SU-DHL-6 (cell line): ENCODE results near the gene SLC9A6.

ENCODE experiments used
- H2AFZ ChIP-seq: fragments of 200-600 bp; sonication (generic); 2 replicates; pipeline ENCODE4 v1.6.1; 2014; ENCODE audit warnings: low read depth, mild to moderate bottlenecking, moderate library complexity, mixed read lengths, antibody characterized with exemption, low read length; ENCODE audit not compliant: severe bottlenecking
- H3F3A ChIP-seq: fragments of 200-600 bp; shearing (Covaris generic); 2 replicates; pipeline ENCODE4 v1.6.0; 2016; ENCODE audit warnings: antibody characterized with exemption, mild to moderate bottlenecking; ENCODE audit not compliant: insufficient read depth
- H3K27ac ChIP-seq: fragments of 200-600 bp; sonication (generic); 2 replicates; pipeline ENCODE4 v1.5.1; 2016; ENCODE audit warnings: low read depth, mild to moderate bottlenecking, low read length, moderate library complexity, mixed read lengths
- H3K27me3 ChIP-seq: fragments of 200-600 bp; sonication (generic), shearing (Covaris generic); 2 replicates; pipeline ENCODE4 v1.6.0; 2014; ENCODE audit warnings: mild to moderate bottlenecking, low read length
- H3K36me3 ChIP-seq: fragments of 200-600 bp; sonication (generic); 2 replicates; pipeline ENCODE4 v1.6.1; 2014; ENCODE audit warnings: mild to moderate bottlenecking, low read length, mixed read lengths
- H3K4me2 ChIP-seq: fragments of 300-600, 200-600 bp; shearing (Covaris generic), sonication (generic); 2 replicates; pipeline ENCODE4 v1.6.0; 2014; ENCODE audit warnings: low read length, low read depth, mild to moderate bottlenecking; ENCODE audit not compliant: poor library complexity, severe bottlenecking
- H3K4me3 ChIP-seq: fragments of 200-600 bp; sonication (generic); 2 replicates; pipeline ENCODE4 v1.5.1; 2014; ENCODE audit warnings: antibody characterized with exemption, low read length, mild to moderate bottlenecking, mixed read lengths; ENCODE audit not compliant: insufficient read depth, poor library complexity, severe bottlenecking
- H3K79me2 ChIP-seq: fragments of 200-600 bp; sonication (generic); 2 replicates; pipeline ENCODE4 v1.6.1; 2014; ENCODE audit warnings: mild to moderate bottlenecking, low read length, moderate library complexity; ENCODE audit not compliant: insufficient read depth
- H3K9ac ChIP-seq: fragments of 200-600 bp; sonication (generic); 2 replicates; pipeline ENCODE4 v1.7.0; 2014; ENCODE audit warnings: mild to moderate bottlenecking, low read length
- H3K9me2 ChIP-seq: fragments of 200-600 bp; sonication (generic); replicated peaks from 2 replicates; pipeline ENCODE4 v1.6.1; 2014; ENCODE audit warnings: low read length; ENCODE audit not compliant: insufficient read depth
- H3K9me3 ChIP-seq: fragments of 200-600 bp; sonication (generic); 2 replicates; pipeline ENCODE4 v1.6.1; 2014; ENCODE audit warnings: low read length, mixed read lengths; ENCODE audit not compliant: insufficient read depth
- H4K20me1 ChIP-seq: fragments of 200-600 bp; sonication (generic); 2 replicates; pipeline ENCODE4 v1.6.1; 2014; ENCODE audit warnings: low read depth, mild to moderate bottlenecking, antibody characterized with exemption, low read length, moderate library complexity, mixed read lengths
- CTCF ChIP-seq: fragments of 200-600 bp; sonication (generic); IDR thresholded peaks from one replicate; pipeline ENCODE4 v1.5.1; 2017; ENCODE audit warnings: antibody characterized with exemption, mild to moderate bottlenecking, low read length, moderate library complexity; ENCODE audit not compliant: insufficient read depth, poor library complexity, severe bottlenecking
- EZH2phosphoT487 ChIP-seq: fragments of 200-600 bp; sonication (generic), shearing (Covaris generic); conservative IDR thresholded peaks from 2 replicates; pipeline ENCODE4 v1.6.1; 2018; ENCODE audit warnings: mild to moderate bottlenecking, antibody characterized with exemption, low read length, moderate library complexity, mixed read lengths

Gene SLC9A6

GRCh38 chrX:136019226-136019625, 34.0 kb downstream of the SLC9A6 start:
- H3K27me3 ChIP-seq: no peaks in the 10 kb centered on the region
- H3K9me2 ChIP-seq: no peaks in the 10 kb centered on the region
- no peaks in the 10 kb centered on the region for H3K36me3 ChIP-seq
- H3K9me3 ChIP-seq: no peaks in the 10 kb centered on the region
- no peak overlapping the region for H2AFZ ChIP-seq
- H3K9ac ChIP-seq: no peak overlapping the region
- H3K79me2 ChIP-seq: no peaks in the 10 kb centered on the region
- H4K20me1 ChIP-seq: no peaks in the 10 kb centered on the region
- no peaks in the 10 kb centered on the region for H3F3A ChIP-seq
- H3K4me2 ChIP-seq: no peak overlapping the region
- no peak overlapping the region for H3K4me3 ChIP-seq
- H3K27ac ChIP-seq: no peak overlapping the region
- TF ChIP-seq CTCF (no peak), EZH2phosphoT487 (no peak)

DNA sequence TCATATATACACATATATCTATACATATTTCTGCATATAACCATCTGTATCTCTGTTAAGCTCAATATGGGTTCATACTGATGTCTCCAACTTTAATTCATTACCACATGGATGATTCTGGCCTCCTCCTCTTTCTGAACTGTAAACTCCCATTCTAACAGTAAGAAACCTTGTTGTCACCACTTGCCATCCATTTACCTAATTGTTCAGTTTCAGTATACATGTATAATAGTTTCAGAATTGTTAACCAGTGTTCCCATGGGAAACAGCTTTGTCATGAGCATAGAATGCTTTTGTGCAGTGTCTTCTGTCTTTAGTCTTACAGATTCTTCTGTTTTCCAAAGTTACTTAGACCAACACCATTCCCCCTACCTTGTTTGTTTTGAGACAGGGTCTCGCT, 35.9 kb downstream of the SLC9A6 start:
- no peak overlapping the region for H3K27ac ChIP-seq
- no peaks in the 10 kb centered on the region for H3K36me3 ChIP-seq
- no peak overlapping the region for H3K9ac ChIP-seq
- no peaks in the 10 kb centered on the region for H4K20me1 ChIP-seq
- no peaks in the 10 kb centered on the region for H3K9me3 ChIP-seq
- no peak for TF ChIP-seq EZH2phosphoT487
- TF ChIP-seq CTCF: no peak
- H3F3A ChIP-seq: no peaks in the 10 kb centered on the region
- no peaks in the 10 kb centered on the region for H3K27me3 ChIP-seq
- H3K4me2 ChIP-seq: no peak overlapping the region
- H3K4me3 ChIP-seq: no peak overlapping the region
- H3K9me2 ChIP-seq: no peaks in the 10 kb centered on the region
- no peaks in the 10 kb centered on the region for H3K79me2 ChIP-seq
- H2AFZ ChIP-seq: no peak overlapping the region

DNA sequence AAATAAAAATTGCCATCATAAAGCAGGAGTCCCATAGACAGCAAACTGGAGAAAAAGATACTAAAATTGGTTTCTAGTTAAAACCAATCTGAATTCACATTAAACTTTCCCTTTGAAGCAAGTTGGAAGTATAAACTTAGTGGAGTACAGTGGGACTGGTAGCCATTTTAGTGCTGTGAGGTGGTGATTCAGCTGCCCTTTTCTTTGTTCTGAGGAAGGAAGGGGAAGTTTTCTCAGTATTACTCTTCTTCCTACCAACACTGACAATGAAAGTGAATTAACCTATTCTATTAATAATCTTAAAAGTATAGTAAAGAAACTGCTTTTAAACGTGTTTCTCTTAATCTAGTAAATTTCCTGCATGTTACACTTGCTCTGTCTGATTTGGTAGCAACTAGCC, 36.7 kb downstream of the SLC9A6 start:
- Histone ChIP-seq H3F3A (no peaks in the 10 kb centered on the region), H3K27me3 (no peaks in the 10 kb centered on the region), H3K27ac (no peak overlapping the region), H3K9ac (no peak overlapping the region), H3K9me3 (no peaks in the 10 kb centered on the region), H3K36me3 (no peaks in the 10 kb centered on the region), H3K4me2 (no peak overlapping the region), H3K4me3 (no peak overlapping the region), H2AFZ (no peak overlapping the region), H3K79me2 (no peaks in the 10 kb centered on the region), H4K20me1 (no peaks in the 10 kb centered on the region), H3K9me2 (no peaks in the 10 kb centered on the region)
- TF ChIP-seq EZH2phosphoT487 (no peak), CTCF (no peak)

- H3K27me3 ChIP-seq: no peaks in the 10 kb centered on the region
Observed at GRCh38 chrX:136025091-136025490, 39.9 kb downstream of the SLC9A6 start.

More at GRCh38 chrX:136025091-136025490, 39.9 kb downstream of the SLC9A6 start:
- Histone ChIP-seq H3K9me3 (no peaks in the 10 kb centered on the region), H3K27ac (no peak overlapping the region), H3F3A (no peaks in the 10 kb centered on the region), H4K20me1 (no peaks in the 10 kb centered on the region), H2AFZ (no peak overlapping the region), H3K79me2 (no peaks in the 10 kb centered on the region), H3K4me2 (no peak overlapping the region), H3K36me3 (no peaks in the 10 kb centered on the region), H3K9me2 (no peaks in the 10 kb centered on the region), H3K9ac (no peak overlapping the region), H3K4me3 (no peak overlapping the region)
- TF ChIP-seq CTCF (no peak), EZH2phosphoT487 (no peak)
